SK-N-SH (cell line): Measurements from ENCODE around the gene FAM120C. TPM values are rescaled to one million over a fixed set of nuclear protein-coding genes. Genes with fewer than 3 reads are reported as not detected.

Source experiments
- CTCF ChIA-PET: fragments of 300-600, 350-600 bp; formaldehyde crosslinking; extraction: SDS; loops from one replicate; lab custom pipeline; 2021; lab: Yijun Ruan, JAX
- POLR2A ChIA-PET: fragments of 350-600 bp; sonication (Branson Sonifier 250); formaldehyde crosslinking; extraction: SDS; loops from one replicate; lab custom pipeline; 2020; ENCODE audit warnings: antibody characterized with exemption, inconsistent platforms; lab: Yijun Ruan, JAX
- DNase-seq: peaks from one replicate; pipeline ENCODE4 v3.0.0; 2012
- H2AFZ ChIP-seq: fragments of 200-600 bp; sonication (generic); 2 replicates; pipeline ENCODE4 v1.8.1; 2016; ENCODE audit warnings: antibody characterized with exemption, mild to moderate bottlenecking, low read depth
- H3F3A ChIP-seq: fragments of 200-600 bp; sonication (generic); replicated peaks from 2 replicates; pipeline ENCODE3; 2016; ENCODE audit warnings: antibody characterized with exemption, mild to moderate bottlenecking; ENCODE audit not compliant: insufficient read depth
- H3K27ac ChIP-seq, 2 experiments: fragments of 200-500 bp in 1 of 2; fragments of 200-600 bp in 1 of 2; sonication (Bioruptor generic) in 1 of 2; sonication (generic), shearing (Covaris generic) in 1 of 2; 2 replicates each; pipeline versions ENCODE4 v1.5.1 to v1.6.1; 2014 to 2016; ENCODE audit warnings: low read depth in 2 of 2, inconsistent platforms in 1 of 2, low read length in 1 of 2, mild to moderate bottlenecking in 1 of 2, mixed read lengths in 1 of 2
- H3K27me3 ChIP-seq: fragments of 200-600 bp; sonication (generic), shearing (Covaris generic); 2 replicates; pipeline ENCODE4 v1.6.1; 2016; ENCODE audit warnings: mixed run types; ENCODE audit not compliant: insufficient read depth
- H3K36me3 ChIP-seq, 2 experiments: fragments of 200-500 bp in 1 of 2; fragments of 200-600 bp in 1 of 2; sonication (Bioruptor generic) in 1 of 2; sonication (generic) in 1 of 2; replicated peaks in 1 of 2; 2 replicates each; pipeline versions ENCODE3 to v1.5.1; 2014 to 2016; ENCODE audit warnings: low read length in 1 of 2, mild to moderate bottlenecking in 1 of 2; ENCODE audit not compliant: insufficient read depth in 2 of 2, control insufficient read depth in 1 of 2
- H3K4me1 ChIP-seq, 2 experiments: fragments of 200-500 bp in 1 of 2; fragments of 200-600 bp in 1 of 2; sonication (Bioruptor generic) in 1 of 2; sonication (generic), shearing (Covaris generic) in 1 of 2; 2 replicates each; pipeline versions ENCODE4 v1.5.1 to v1.6.1; 2014 to 2016; ENCODE audit warnings: low read depth in 1 of 2, low read length in 1 of 2, mixed run types in 1 of 2; ENCODE audit not compliant: insufficient read depth in 2 of 2, control insufficient read depth in 1 of 2
- H3K4me2 ChIP-seq: fragments of 200-600 bp; sonication (generic), shearing (Covaris generic); 2 replicates; pipeline ENCODE4 v1.6.1; 2017; ENCODE audit warnings: mixed run types
- H3K4me3 ChIP-seq, 2 experiments: fragments of 200-500 bp in 1 of 2; fragments of 200-600 bp in 1 of 2; sonication (Bioruptor generic) in 1 of 2; sonication (generic), shearing (Covaris generic) in 1 of 2; 2 replicates each; pipeline versions ENCODE4 v1.5.1 to v1.8.1; 2014 to 2016; ENCODE audit warnings: low read depth in 2 of 2, inconsistent platforms in 1 of 2, low read length in 1 of 2, mild to moderate bottlenecking in 1 of 2, mixed read lengths in 1 of 2, moderate library complexity in 1 of 2
- H3K79me2 ChIP-seq: fragments of 200-600 bp; sonication (generic); 2 replicates; pipeline ENCODE4 v1.8.1; 2017; ENCODE audit warnings: mild to moderate bottlenecking; ENCODE audit not compliant: insufficient read depth
- H3K9ac ChIP-seq: fragments of 200-600 bp; sonication (generic); 2 replicates; pipeline ENCODE4 v1.6.1; 2017; ENCODE audit warnings: mixed run types
- H3K9me2 ChIP-seq: fragments of 200-600 bp; sonication (generic); 2 replicates; pipeline ENCODE4 v1.6.1; 2017; ENCODE audit warnings: mixed run types
- H3K9me3 ChIP-seq: fragments of 200-600 bp; sonication (generic); 2 replicates; pipeline ENCODE4 v1.6.1; 2017; ENCODE audit warnings: mixed run types, mild to moderate bottlenecking, moderate library complexity
- H4K20me1 ChIP-seq: fragments of 200-600 bp; sonication (generic); 2 replicates; pipeline ENCODE4 v1.6.1; 2017; ENCODE audit warnings: mild to moderate bottlenecking, mixed run types; ENCODE audit not compliant: insufficient read depth
- CHD2 ChIP-seq: fragments of 150-350 bp; IDR thresholded peaks from 2 replicates; pipeline ENCODE4 v1.6.1; 2018; ENCODE audit warnings: low read length; ENCODE audit not compliant: partially characterized antibody
- ELF1 ChIP-seq: IDR thresholded peaks from 2 replicates; pipeline ENCODE4 v1.4.0; 2012
- EP300 ChIP-seq, 2 experiments: IDR thresholded peaks; 2 replicates each; pipeline versions ENCODE4 v1.4.0 to v1.6.1; 2012; ENCODE audit warnings: borderline replicate concordance in 1 of 2, low read depth in 1 of 2, low read length in 1 of 2
- EZH2phosphoT487 ChIP-seq: fragments of 200-600 bp; sonication (generic); IDR thresholded peaks from 2 replicates; pipeline ENCODE4 v1.6.1; 2017; ENCODE audit warnings: low read depth, mixed run types, mild to moderate bottlenecking, antibody characterized with exemption, moderate library complexity, borderline replicate concordance
- FOXJ3 ChIP-seq: sonication (generic); formaldehyde crosslinking; IDR thresholded peaks from 2 replicates; pipeline ENCODE4 v1.5.1; 2020; ENCODE audit warnings: mild to moderate bottlenecking, missing genetic modification reagents
- FOXM1 ChIP-seq: IDR thresholded peaks from 2 replicates; pipeline ENCODE4 v1.4.0; 2012; ENCODE audit warnings: low read depth, mild to moderate bottlenecking
- GABPA ChIP-seq: IDR thresholded peaks from 2 replicates; pipeline ENCODE4 v1.4.0; 2012; ENCODE audit warnings: low read depth, mild to moderate bottlenecking
- MEF2A ChIP-seq: IDR thresholded peaks from 2 replicates; pipeline ENCODE4 v1.4.0; 2012; ENCODE audit warnings: low read depth, borderline replicate concordance
- NFIC ChIP-seq: IDR thresholded peaks from 2 replicates; pipeline ENCODE4 v1.4.0; 2012; ENCODE audit warnings: borderline replicate concordance
- POLR2AphosphoS5 ChIP-seq: IDR thresholded peaks from 2 replicates; pipeline ENCODE4 v1.6.1; 2012; ENCODE audit warnings: low read depth, low read length
- RAD21 ChIP-seq: IDR thresholded peaks from 2 replicates; pipeline ENCODE4 v1.6.1; 2012; ENCODE audit warnings: mild to moderate bottlenecking, low read length
- RCOR1 ChIP-seq: fragments of 150-350 bp; IDR thresholded peaks from 2 replicates; pipeline ENCODE4 v1.6.1; 2017; ENCODE audit warnings: antibody characterized with exemption, low read length
- RFX5 ChIP-seq: IDR thresholded peaks from 2 replicates; pipeline ENCODE4 v1.6.1; 2012; ENCODE audit warnings: mild to moderate bottlenecking, improper control_type of control experiment, low read length
- SIN3A ChIP-seq: IDR thresholded peaks from 2 replicates; pipeline ENCODE4 v1.6.1; 2012; ENCODE audit warnings: low read depth, mild to moderate bottlenecking, low read length, moderate library complexity, borderline replicate concordance
- WGBS: methylation state at CpG from one replicate; pipeline ENCODE4 v1.1.6; 2017; ENCODE audit warnings: low lambda C conversion rate; 5-methylcytosine and 5-hydroxymethylcytosine counted together
- polyA plus RNA-seq, 3 experiments: library from polyadenylated mRNA; depleted of rRNA; stranded (reverse); fragments of >200 nt; gene quantifications; 2 replicates each; pipeline ENCODE4 v1.2.3, GENCODE V29; 2012
- TF ChIP-seq, protein P1 (sequence below): IDR thresholded peaks from 2 replicates; pipeline ENCODE4 v1.4.0; 2012; ENCODE audit warnings: low read depth, borderline replicate concordance
- TF ChIP-seq, protein P2 (sequence below): IDR thresholded peaks from 2 replicates; pipeline ENCODE4; 2012
- TF ChIP-seq, protein P3 (sequence below): fragments of 150-350 bp; IDR thresholded peaks from 2 replicates; pipeline ENCODE4 v1.6.1; 2016; ENCODE audit warnings: mild to moderate bottlenecking, low read depth, low read length
- TF ChIP-seq, protein P4 (sequence below): IDR thresholded peaks from 2 replicates; pipeline ENCODE4 v1.4.0; 2012; ENCODE audit warnings: low read depth

The FAM120C gene
- polyA plus RNA-seq, 1 of the 3 experiments (the other 2 are of a cell fraction) = 6.0 TPM

DNA sequence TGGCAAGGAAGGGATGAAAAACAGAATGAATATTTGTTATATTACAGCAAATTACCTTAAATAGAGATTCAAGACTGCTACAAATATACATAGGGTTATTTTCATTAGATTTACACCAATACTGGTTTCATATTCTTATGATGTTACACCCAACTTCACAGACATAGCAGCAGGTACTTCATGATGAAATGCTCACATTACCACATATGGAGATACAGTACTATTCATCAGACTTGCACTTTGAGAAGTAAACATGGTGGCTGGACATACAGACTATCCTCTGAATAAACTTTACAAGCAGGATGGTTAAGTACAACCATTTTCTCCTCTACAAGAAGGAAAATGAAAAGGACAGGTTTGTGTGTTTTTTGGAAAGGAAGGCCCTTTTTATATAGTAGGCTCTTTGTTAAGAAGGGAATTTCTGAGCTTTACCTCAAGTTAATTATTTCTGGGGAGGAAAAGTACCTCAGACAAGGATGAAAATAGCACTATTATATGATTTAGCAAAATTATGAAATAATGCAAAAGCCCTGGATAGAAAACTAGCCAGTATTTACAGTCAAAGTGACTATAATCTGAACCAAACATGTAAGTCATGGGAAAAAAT lies 12.0 kb upstream of the FAM120C start (continued):
- TF ChIP-seq, protein P1, sequence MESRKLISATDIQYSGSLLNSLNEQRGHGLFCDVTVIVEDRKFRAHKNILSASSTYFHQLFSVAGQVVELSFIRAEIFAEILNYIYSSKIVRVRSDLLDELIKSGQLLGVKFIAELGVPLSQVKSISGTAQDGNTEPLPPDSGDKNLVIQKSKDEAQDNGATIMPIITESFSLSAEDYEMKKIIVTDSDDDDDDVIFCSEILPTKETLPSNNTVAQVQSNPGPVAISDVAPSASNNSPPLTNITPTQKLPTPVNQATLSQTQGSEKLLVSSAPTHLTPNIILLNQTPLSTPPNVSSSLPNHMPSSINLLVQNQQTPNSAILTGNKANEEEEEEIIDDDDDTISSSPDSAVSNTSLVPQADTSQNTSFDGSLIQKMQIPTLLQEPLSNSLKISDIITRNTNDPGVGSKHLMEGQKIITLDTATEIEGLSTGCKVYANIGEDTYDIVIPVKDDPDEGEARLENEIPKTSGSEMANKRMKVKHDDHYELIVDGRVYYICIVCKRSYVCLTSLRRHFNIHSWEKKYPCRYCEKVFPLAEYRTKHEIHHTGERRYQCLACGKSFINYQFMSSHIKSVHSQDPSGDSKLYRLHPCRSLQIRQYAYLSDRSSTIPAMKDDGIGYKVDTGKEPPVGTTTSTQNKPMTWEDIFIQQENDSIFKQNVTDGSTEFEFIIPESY = no peak
- no peak for TF ChIP-seq FOXJ3 (CRISPR knock-in tag)

DNA sequence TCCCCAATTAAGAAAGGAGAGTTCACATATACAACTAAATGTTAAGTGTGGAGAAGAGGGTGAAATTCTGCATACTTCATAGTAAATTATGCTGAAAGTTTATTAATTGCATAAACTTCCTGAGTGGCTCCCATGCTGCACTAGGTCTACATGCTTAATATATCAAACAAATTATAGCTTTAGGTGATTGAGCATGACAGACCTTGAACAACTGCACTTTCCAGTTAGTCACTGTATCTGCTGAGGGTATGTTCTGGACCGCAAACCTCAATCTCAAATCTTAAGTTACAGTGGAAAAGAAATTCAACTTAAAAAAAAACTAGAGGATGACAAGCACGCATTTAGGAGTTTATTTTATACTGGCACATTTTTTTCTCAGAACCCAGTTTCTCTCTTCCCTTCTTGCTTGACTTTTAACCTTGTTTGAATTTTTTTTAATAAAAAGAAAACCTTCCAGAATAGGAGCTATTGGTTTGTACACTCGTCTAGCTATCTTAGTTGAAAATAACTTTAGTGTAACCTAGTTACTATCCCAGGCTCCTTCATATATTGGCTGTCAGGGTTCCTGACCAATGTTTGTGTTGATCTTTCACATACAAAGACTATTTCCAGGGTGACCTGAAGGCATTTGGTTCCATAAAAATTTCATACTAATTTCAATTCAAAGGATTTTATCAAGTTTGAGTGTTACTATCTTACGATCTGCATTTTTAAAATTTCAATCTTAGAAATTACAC lies 10.2 kb upstream of the FAM120C start:
- Histone ChIP-seq H4K20me1 (no peaks in the 10 kb centered on the region), H2AFZ (no peak overlapping the region), H3K27me3 (no peaks in the 10 kb centered on the region), H3K36me3 (no peaks in the 10 kb centered on the region), H3K27ac (no peak overlapping the region), H3K9me3 (no peaks in the 10 kb centered on the region), H3K9ac (no peak overlapping the region), H3K4me2 (no peak overlapping the region), H3K79me2 (no peaks in the 10 kb centered on the region), H3F3A (peaks cover 5% of the 10 kb centered on the region), H3K4me1 (peaks cover 0 to 1% of the 10 kb centered on the region in 2 experiments; a peak in 2 of 4 replicates), H3K4me3 (no peak overlapping the region), H3K9me2 (no peaks in the 10 kb centered on the region)
- ChIA-PET POLR2A (no interaction called here), CTCF (no interaction called here)
- WGBS = 50% methylated on average over 4 of the region's 4 CpGs
- no peak for DNase-seq
- no peak for TF ChIP-seq NFIC
- TF ChIP-seq GABPA = no peak
- TF ChIP-seq CHD2 = no peak
- TF ChIP-seq POLR2AphosphoS5 = no peak
- no peak for TF ChIP-seq ELF1
- no peak for TF ChIP-seq MEF2A
- TF ChIP-seq RCOR1 = no peak
- TF ChIP-seq, protein P2, sequence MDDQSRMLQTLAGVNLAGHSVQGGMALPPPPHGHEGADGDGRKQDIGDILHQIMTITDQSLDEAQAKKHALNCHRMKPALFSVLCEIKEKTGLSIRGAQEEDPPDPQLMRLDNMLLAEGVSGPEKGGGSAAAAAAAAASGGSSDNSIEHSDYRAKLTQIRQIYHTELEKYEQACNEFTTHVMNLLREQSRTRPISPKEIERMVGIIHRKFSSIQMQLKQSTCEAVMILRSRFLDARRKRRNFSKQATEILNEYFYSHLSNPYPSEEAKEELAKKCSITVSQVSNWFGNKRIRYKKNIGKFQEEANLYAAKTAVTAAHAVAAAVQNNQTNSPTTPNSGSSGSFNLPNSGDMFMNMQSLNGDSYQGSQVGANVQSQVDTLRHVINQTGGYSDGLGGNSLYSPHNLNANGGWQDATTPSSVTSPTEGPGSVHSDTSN = no peak
- TF ChIP-seq RAD21 = no peak
- TF ChIP-seq, protein P3, sequence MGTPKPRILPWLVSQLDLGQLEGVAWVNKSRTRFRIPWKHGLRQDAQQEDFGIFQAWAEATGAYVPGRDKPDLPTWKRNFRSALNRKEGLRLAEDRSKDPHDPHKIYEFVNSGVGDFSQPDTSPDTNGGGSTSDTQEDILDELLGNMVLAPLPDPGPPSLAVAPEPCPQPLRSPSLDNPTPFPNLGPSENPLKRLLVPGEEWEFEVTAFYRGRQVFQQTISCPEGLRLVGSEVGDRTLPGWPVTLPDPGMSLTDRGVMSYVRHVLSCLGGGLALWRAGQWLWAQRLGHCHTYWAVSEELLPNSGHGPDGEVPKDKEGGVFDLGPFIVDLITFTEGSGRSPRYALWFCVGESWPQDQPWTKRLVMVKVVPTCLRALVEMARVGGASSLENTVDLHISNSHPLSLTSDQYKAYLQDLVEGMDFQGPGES = no peak
- TF ChIP-seq, protein P1 = no peak
- TF ChIP-seq, protein P4, sequence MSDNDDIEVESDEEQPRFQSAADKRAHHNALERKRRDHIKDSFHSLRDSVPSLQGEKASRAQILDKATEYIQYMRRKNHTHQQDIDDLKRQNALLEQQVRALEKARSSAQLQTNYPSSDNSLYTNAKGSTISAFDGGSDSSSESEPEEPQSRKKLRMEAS = no peak
- no peak for TF ChIP-seq EP300 (IDR thresholded peaks at IDR 0.05; ENCODE audit: borderline replicate concordance in 1 of 2, low read depth in 1 of 2, low read length in 1 of 2)
- no peak for TF ChIP-seq FOXM1
- no peak for TF ChIP-seq EZH2phosphoT487
- no peak for TF ChIP-seq SIN3A
- TF ChIP-seq RFX5 = no peak
